Measurements from ENCODE around the gene KRR1.
"Not testable (repeated sequence)": the region's sequence is repeated elsewhere in the genome, so short reads cannot be mapped to it uniquely, and the experiment has no call there.

KRR1 gene

DNA sequence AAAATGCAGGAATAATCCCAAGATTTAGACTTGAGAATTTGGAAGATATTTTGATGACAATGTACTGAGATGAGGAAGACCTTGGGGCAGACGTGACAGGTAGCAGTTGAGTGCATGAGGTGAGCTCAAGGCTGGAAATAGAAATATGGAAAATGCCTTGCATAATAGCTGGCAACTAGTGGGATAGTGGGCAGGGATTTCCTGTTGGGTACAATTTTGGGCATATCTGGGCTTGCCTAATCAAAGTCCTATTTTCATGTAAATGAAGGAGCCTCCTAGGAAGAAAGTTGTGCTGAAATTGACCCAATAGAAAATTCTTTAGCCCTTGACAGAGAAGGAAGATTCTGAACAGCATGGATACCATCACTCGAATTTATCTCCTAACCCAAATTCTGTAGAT is 37.3 kb downstream of the KRR1 start:
- DNase-seq = no peak

DNA sequence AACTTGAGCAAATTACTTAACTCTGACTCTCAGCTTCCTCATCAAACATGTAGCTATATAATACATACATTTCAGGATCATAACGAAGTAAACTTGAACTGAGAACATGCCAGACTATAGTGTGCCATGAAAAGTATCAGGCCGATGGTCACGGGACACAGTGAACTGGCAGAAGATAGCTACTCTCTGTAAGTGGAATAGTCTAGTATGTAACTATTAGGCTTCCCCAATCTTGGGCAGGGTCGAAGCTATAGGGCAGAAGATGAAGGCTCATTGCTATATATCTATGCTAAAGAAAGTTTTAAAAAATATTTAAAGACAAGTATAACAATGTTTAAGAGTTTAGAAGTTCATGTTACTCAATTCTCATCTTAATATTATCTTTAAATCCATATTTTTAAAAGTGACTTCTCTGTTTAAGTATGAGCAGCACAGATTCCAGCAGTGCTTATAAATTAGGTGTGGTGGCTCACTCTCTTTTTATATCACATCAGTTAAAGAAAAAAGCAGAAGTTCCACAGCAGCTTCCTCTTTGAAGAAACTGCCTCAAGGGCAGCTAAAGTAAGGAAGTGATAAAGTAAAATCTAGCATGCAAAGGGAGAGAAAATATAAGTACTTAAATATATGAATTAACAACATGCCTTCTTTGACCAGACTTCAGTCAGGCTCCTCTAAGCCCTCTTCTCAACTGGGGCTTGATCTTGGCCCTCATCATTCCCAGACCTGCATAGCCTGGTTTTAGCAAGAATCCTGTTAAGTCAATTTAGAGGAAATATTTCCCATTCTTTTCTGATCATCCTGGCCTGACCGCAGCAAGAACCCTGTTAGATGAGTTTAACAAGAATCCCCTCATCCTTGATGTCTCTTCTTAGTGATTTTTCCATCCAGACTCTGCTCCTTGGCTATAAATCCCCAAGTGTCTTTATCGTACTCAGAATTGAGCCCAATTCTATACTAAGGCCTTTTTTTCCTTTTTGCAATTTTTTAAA is 39.2 kb downstream of the KRR1 start:
- DNase-seq = no peak

DNA sequence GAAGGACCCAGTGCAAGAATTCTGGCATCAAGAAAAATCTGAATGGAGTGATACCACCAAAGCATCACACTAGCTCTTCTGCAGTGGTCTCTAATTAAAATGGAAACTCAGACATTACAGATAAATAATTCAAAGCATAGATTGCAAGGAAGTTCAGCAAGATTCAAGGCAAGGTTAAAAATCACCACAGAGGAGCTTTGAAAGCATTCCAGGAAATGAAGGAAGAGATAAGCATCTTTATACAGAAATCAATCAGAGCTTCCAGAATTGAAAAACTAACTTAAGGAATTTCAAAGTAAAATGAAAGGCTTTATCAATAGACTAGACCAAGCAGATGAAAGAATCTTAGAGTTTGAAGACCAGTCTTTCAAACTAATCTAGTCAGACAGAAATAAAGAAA is 51.2 kb downstream of the KRR1 start:
- DNase-seq = no peak

DNA sequence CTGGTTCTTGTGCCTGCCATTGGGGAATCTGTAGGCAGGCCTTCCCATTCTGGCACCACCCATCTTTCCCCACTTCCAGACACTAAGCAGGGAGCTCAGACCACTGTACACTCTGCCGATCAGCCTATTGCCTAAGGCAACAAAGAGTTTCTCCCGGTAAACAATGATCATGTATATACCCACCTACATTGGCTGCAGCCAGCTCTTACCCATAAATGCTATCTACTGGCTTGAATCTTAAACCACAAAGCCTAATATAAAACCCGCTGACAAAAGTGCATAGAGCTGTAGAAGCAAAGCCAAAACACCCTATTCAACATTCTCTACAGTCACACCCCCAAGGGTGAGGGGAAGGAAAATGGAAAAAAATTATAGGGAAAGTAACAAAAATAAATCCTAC is 51.7 kb downstream of the KRR1 start:
- no peak for DNase-seq

DNA sequence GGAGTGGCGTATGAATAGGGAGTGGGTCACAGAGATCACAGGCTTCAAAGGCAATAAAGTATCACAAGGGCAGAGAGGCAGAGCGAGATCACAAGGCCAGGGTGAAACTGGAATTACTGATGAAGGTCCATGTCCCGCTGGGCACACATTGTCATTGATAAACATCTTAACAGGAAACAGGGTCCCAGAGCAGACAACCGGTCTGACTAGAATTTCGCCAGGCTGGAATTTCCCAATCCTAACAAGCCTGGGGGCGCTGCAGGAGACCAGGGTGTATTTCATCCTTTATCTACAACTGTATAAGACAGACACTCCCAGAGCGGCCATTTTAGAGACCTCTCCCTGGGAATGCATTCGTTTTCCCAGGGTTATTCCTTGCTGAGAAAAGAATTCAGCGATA is 53.5 kb downstream of the KRR1 start:
- not testable (repeated sequence) for DNase-seq

DNA sequence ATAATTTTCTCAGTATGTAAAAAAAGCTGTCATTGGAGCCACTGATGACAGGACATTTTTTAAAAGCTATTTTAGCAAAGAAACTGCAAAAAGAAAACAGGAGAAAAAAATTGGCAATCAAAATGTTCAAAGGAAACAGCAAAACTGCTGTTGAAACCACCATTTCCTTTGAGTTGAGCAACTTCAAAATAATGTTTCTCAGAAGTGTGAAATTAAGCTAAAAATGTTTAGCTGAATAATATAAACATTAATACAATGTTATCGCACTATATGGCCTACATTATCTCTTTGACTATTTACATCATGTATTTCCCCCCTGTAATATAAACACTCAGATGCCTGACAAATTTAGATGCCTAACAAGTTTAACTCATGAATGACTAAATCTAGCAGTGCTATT is 54.2 kb downstream of the KRR1 start:
- no peak for DNase-seq

DNA sequence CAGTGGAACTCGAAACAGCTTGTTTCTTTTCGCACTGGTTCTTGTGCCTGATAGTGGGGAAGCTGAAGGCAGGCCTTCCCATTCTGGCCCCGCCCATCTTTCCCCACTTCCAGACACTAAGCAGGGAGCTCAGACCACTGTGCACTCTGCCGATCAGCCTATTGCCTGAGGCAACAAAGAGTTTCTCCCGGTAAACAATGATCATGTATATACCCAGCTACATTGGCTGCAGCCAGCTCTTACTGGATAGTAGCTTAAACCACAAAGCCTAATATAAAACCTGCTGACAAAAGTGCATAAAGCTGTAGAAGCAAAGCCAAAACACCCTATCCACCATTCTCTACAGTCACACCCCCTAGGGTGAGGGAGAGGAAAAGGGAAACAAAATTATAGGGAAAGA is 55.6 kb downstream of the KRR1 start:
- DNase-seq = no peak

DNA sequence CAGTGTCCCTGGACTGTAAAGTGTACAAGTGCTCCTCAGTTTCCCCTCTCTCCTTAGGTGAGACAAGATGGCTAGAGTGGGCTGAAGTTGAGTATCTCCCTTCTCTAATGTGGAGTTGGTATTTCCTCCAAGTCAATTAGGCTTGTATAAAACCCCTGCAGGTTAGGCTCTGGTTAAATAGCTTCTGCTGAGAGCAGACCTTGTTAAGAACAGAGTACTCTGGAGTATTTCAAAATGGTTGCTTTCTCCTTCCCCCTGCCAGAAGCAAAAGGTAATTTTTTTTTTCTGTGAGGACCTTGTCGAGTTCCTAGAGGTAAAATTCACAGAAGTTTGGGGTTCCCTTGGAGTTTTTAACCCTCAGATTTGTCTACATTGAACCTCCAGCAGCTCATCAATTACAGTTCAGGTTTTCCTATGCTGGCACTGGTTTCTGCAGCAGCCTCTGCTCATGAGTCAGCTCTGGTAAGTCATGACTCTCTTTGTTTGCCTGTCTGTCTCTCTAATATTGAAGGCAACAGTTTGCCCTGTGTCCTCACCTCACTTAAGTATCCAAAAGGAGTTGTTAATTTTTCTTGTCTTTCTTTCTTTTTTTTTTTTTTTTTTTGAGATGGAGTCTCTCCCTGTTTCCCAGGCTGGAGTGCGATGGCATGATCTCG is 58.6 kb downstream of the KRR1 start:
- no peak for DNase-seq

DNA sequence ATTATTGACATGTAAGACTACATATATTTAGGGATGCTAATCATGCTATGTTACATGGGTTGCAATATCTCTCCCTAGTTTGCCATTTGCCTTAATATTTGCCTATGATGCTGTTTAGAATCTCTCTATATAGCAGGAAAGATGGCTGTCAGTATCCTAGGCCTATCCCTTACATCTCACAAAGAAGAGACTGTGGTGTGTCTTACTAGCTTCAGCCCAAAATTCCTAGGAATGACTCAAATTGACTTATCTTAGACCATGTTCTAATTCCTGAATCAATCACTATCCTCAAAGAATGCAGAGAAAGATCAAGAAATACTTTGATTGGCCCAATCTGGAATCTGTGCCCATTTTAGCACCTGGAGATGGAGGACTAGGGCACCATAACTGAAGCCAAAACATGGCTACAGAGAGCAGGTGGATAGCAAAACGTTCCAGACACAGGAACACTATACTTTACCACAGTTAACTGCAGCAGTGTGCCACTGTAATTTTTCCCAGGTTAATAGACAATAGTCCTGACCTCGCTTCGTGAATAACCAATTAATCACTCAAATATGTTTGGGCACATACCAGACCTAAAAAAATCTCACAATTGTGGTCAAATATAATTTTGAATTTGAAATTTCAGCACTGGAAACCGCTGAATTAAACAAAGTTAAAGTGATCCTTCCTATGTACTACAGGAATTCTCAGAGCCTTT is 63.6 kb downstream of the KRR1 start:
- no peak for DNase-seq

DNA sequence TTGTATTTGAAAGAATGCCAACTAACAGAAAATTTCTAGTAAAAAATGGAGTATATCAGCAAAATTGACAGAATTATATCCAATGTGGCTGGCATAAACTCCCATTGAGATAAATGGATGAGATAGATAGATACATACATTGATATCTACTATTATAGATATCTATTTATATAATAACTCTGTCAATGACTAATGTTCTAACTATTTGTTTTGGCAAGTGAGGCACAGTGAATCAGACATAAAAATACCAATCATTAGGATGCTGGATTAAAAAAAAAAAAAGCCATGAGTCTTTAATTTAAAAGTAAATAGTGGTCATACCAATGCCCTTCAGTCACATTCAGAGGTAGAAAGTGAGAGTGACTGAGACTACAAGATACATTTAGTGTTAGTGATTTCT is 64.6 kb downstream of the KRR1 start:
- no peak for DNase-seq

DNA sequence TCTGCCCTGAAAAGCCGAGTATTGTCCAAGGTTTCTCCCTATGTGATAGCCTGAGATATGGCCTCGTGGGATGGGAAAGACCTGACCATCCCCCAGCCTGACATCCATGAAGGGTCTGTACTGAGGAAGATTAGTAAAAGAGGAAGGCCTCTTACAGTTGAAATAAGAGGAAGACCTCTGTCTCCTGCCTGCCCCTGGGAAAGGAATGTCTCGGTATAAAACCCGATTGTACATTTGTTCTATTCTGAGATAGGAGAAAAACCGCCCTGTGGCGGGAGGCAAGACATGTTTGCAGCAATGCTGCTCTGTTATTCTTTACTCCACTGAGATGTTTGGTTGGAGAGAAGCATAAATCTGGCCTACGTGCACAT is 66.3 kb downstream of the KRR1 start:
- DNase-seq = not testable (repeated sequence)

DNA sequence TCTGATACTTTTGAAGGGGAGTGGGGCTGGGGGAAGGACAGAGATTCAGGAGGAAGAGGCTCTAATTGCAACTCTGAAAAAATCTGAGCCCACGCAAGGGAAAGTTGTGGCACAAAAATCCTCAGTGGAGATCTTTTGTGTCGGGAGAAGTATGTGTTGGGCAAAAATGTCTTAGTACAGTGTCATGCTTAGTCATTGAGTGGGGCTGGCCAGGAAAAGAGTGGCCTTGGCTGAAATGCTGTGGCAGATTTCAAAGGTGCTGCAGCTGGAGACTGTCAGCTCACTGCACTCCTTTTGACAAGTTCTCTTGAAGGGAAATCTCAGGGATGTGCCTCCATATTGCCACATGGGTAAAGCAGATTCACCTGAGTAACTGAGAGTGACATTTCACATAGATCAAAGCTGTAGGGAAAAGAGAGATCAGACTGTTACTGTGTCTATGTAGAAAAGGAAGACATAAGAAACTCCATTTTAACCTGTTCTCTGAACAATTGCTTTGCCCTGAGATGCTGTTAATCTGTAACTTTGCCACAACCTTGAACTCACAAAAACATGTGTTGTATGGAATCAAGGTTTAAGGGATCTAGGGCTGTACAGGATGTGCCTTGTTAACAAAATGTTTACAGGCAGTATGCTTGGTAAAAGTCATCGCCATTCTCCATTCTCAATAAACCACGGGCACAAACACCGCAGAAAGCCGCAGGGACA is 66.8 kb downstream of the KRR1 start:
- no peak for DNase-seq

DNA sequence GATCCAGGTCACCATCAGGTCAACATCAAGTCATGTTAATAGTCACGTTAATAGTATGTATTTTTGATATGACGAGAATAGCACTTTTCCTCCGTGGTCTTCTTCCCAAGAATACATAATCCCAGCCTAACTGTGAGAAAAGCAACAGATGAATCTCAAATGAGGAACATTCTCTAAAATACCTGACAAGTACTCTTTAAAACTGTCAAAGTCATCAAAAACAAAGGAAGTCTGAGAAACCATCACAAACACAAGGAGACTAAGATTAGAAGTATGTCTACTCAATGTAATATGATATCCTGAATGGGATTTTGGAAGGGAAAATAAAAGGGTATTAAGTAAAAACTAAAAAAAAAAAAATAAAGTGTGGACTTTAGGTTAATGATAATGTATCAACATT is 67.7 kb downstream of the KRR1 start:
- no peak for DNase-seq

DNA sequence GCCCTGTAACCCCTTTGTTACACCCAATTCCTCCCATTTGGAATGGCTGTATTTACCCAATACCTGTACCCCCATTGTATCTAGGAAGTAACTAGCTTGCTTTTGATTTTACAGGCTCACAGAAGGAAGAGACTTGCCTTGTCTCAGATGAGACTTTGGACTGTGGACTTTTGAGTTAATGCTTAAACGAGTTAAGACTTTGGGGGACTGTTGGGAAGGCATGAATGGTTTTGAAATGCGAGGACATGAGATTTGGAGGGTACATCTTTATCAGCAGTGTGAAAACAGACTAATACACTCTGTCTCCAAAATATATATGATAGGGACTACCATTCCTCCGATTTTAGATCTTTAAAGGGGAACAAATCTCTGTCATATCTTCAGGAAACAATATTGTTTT is 69.0 kb downstream of the KRR1 start:
- DNase-seq = not testable (repeated sequence)

DNA sequence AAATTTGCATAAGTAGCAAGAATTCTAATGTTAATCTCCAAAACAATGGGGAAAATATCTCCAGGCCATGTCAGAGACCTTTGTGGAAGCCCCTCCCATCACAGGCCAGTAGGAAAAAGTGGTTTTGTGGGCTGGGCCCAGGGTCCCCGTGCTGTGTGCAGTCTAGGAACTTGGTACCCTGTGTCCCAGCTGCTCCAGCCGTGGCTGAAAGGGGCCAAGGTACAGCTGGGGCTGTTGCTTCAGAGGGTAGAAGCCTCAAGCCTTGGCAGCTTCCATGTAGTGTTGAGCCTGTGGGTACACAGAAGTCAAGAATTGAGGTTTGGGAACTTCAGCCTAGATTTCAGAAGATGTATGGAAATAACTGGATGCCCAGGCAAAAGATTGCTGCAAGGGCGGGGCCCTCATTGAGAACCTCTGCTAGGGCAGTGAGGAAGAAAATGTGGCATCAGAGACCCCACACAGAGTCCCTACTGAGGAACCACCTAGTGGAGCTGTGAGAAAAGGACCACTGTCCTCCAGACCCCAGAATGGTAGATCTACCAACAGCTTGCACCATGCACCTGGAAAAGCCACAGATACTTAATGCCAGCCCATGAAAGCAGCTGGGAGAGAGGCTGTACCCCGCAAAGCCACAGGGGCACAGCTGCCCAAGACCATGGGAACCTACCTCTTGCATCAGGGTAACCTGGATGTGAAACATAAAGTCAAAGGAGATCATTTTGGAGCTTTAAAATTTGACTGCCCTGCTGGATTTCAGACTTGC is 69.5 kb downstream of the KRR1 start:
- DNase-seq = not testable (repeated sequence)
